Retinal pigment epithelial cell (primary cell): ENCODE data around the gene DNAJC7.

Experiments used
- DNase-seq: peaks from one replicate; pipeline ENCODE4 v3.0.0-alpha.2; 2010; ENCODE audit warnings: low read depth
- H3K4me3 ChIP-seq: 2 replicates; pipeline ENCODE4 v1.5.1; 2011; ENCODE audit warnings: mild to moderate bottlenecking, low read length, control low read depth, moderate library complexity
- TF ChIP-seq, protein P1 (sequence below): conservative IDR thresholded peaks from 2 replicates; pipeline ENCODE4 v1.5.1; 2011; ENCODE audit warnings: low read depth, low read length, control low read depth, inconsistent platforms

DNAJC7 gene

GRCh38 chr17:42051013-42051400, 33.8 kb upstream of the DNAJC7 start:
- TF ChIP-seq, protein P1, sequence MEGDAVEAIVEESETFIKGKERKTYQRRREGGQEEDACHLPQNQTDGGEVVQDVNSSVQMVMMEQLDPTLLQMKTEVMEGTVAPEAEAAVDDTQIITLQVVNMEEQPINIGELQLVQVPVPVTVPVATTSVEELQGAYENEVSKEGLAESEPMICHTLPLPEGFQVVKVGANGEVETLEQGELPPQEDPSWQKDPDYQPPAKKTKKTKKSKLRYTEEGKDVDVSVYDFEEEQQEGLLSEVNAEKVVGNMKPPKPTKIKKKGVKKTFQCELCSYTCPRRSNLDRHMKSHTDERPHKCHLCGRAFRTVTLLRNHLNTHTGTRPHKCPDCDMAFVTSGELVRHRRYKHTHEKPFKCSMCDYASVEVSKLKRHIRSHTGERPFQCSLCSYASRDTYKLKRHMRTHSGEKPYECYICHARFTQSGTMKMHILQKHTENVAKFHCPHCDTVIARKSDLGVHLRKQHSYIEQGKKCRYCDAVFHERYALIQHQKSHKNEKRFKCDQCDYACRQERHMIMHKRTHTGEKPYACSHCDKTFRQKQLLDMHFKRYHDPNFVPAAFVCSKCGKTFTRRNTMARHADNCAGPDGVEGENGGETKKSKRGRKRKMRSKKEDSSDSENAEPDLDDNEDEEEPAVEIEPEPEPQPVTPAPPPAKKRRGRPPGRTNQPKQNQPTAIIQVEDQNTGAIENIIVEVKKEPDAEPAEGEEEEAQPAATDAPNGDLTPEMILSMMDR: no peak
- peak overlapping the region; percentile 25 for H3K4me3 ChIP-seq
- no peak for DNase-seq

- H3K4me3 ChIP-seq: peak within 1 kb of the TSS; percentile 51
- TF ChIP-seq, protein P1: peak; percentile 29
- no peak for DNase-seq
Measured at GRCh38 chr17:42050393-42051012, 33.3 kb upstream of the DNAJC7 start, which contains the start of gene C17orf113. Gene C17orf113 (minus strand): TSS chr17:42050601. CDS start chr17:42043376, 7,225 bp downstream.

GRCh38 chr17:42049834-42050392, 32.7 kb upstream of the DNAJC7 start:
- no peak for DNase-seq
- H3K4me3 ChIP-seq: peak overlapping the region; percentile 51
- TF ChIP-seq, protein P1: no peak

DNA sequence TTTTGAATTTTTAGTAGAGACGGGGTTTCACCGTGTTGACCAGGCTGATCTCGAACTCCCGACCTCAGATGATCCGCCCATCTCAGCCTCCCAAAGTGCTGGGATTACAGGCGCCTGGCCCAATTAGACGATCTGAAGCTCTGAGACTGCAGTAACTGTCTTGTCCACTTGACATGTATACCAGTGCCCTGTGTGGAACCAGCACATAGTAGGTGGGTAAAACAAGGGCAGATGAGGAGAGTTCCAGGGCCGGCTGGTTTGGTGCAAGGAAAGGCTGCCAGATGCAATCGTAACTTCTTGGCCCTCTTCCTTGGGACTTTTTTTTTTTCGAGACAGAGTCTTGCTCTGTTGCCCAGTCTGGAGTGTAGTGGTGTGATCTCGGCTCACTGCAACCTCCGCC, 30.1 kb upstream of the DNAJC7 start:
- no peak overlapping the region for H3K4me3 ChIP-seq
- DNase-seq: no peak
- TF ChIP-seq, protein P1: no peak

DNA sequence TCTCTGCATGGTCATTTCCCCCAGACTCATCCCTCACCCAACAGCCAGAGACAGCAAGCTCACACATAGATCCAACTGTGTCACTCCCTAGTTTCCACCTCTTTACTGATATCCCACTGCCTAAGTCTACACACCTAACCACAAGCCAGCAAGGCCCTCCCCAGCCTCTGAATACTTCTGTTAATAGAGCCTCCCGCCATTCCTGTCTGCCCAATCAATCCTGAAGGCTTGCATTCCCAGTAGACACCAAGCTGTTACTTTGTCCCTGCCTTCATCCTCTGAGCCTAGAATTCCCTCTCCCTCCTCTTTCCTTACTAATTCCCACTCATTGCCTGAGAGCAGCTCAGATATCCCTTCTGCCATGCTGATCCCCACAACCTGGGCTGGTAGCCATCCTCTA, 28.5 kb upstream of the DNAJC7 start:
- no peak overlapping the region for H3K4me3 ChIP-seq
- DNase-seq: no peak
- TF ChIP-seq, protein P1: no peak

DNA sequence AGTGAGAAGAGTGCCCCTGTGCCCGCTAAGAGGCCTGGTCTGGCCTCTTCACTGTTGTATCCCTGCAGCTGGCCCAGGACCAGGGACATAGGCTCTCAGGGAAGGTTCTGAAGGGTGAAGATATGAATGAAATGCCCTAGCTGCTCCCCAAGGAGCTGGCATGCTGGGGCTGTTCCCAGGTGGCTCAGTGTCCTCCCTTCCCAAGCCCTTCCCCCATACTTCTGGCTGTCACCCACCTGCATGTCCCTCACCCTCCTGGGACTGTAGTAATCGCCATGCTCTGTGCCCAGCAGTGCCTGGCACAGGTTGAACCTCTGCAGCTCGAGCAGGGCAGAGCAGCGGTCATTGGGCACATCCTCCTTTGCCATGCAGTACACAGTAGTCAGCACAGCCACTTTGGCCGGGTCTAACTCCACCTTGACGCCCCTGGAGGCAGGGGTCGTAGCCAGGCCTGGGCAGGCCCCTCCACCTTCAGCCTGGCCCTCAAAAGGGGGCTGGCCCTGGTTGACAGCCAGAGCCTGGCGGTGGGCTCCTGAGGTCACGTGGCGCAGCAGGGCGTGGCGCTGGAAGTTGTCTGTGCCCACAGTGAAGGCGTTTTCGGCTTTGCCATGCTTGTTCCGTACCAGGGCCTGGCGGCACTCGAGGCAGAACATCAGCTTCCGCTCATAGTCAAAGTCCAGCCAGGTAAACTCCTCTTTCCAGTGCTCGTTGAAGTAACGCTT, 25.5 kb upstream of the DNAJC7 start:
- TF ChIP-seq, protein P1: no peak
- H3K4me3 ChIP-seq: no peak overlapping the region
- DNase-seq: no peak
